Spleen (tissue), 7 donors: ENCODE measurements around the gene ENSA.
"Not testable (repeated sequence)": the region's sequence is repeated elsewhere in the genome, so short reads cannot be mapped to it uniquely, and the experiment has no call there.

Source experiments
- CTCF ChIP-seq, 11 experiments: fragments of 200-600 bp in 7 of 11; fragments of 450-650 bp in 4 of 11; sonication (generic) in 4 of 11; IDR thresholded peaks in 8 of 11; conservative IDR thresholded peaks in 3 of 11; 1 replicate in 7 of 11; 2 replicates in 4 of 11; pipeline versions ENCODE4 v1.4.0 to v1.8.0; 2016 to 2021; ENCODE audit warnings: antibody characterized with exemption in 11 of 11, inconsistent platforms in 4 of 11, mild to moderate bottlenecking in 1 of 11
- POLR2A ChIP-seq, 3 donors: fragments of 450-650 bp; IDR thresholded peaks; one replicate each; pipeline ENCODE4 v1.5.1; 2017; ENCODE audit warnings: antibody characterized with exemption in 3 of 3, mild to moderate bottlenecking in 1 of 3
- POLR2AphosphoS5 ChIP-seq, 3 donors: sonication (generic); formaldehyde crosslinking; IDR thresholded peaks; one replicate each; pipeline ENCODE4 v1.5.1; 2017; ENCODE audit warnings: antibody characterized with exemption in 3 of 3
- donor health status: DM: no; HTN: no; CAD: no; lungs with moderate emphysema.
- donor health status: DM: no; HTN: no; CAD: no.
- donor health status: DM: no; HTN: no; CAD: no.

- not testable (repeated sequence) for TF ChIP-seq CTCF (IDR thresholded peaks at IDR 0.05 in 8 of 11, conservative IDR thresholded peaks at IDR 0.05 in 3 of 11); POLR2A (IDR thresholded peaks at IDR 0.05); POLR2AphosphoS5 (IDR thresholded peaks at IDR 0.05)
Observed at GRCh38 chr1:150654635-150655034, 25.2 kb upstream of the ENSA start.
